ENCODE data around the gene LPIN1.

DNA sequence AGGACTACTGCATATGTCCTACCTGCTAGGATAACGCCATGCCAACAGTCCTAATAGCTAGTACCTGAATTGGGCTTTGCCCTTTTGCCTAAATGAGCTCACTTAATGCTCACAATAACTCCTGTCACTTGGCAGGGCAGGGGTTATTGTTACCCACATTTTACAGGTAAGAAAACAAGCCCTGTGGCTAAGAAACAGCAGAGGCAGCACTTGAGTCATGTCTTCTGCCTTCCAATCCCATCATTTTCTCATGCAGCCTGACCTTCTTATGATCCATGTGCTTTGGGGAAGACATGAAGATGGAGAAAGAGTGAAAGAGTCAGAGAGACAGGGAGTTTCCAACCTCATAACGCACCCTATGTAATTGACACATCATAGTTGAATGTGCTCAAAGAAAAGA is 33.6 kb upstream of the LPIN1 start:
- TF ChIP-seq, protein P1, sequence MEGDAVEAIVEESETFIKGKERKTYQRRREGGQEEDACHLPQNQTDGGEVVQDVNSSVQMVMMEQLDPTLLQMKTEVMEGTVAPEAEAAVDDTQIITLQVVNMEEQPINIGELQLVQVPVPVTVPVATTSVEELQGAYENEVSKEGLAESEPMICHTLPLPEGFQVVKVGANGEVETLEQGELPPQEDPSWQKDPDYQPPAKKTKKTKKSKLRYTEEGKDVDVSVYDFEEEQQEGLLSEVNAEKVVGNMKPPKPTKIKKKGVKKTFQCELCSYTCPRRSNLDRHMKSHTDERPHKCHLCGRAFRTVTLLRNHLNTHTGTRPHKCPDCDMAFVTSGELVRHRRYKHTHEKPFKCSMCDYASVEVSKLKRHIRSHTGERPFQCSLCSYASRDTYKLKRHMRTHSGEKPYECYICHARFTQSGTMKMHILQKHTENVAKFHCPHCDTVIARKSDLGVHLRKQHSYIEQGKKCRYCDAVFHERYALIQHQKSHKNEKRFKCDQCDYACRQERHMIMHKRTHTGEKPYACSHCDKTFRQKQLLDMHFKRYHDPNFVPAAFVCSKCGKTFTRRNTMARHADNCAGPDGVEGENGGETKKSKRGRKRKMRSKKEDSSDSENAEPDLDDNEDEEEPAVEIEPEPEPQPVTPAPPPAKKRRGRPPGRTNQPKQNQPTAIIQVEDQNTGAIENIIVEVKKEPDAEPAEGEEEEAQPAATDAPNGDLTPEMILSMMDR (IDR thresholded peaks at IDR 0.05; ENCODE audit: low read depth, low read length, missing input control): no peak
- no peak for TF ChIP-seq EGR1 (IDR thresholded peaks at IDR 0.05; ENCODE audit: low read depth in 2 of 2)
- TF ChIP-seq GABPA (IDR thresholded peaks at IDR 0.05 in 1 of 2, conservative IDR thresholded peaks at IDR 0.05 in 1 of 2): no peak
- TF ChIP-seq, protein P2, sequence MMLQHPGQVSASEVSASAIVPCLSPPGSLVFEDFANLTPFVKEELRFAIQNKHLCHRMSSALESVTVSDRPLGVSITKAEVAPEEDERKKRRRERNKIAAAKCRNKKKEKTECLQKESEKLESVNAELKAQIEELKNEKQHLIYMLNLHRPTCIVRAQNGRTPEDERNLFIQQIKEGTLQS (IDR thresholded peaks at IDR 0.05): no peak
- TF ChIP-seq, protein P3, sequence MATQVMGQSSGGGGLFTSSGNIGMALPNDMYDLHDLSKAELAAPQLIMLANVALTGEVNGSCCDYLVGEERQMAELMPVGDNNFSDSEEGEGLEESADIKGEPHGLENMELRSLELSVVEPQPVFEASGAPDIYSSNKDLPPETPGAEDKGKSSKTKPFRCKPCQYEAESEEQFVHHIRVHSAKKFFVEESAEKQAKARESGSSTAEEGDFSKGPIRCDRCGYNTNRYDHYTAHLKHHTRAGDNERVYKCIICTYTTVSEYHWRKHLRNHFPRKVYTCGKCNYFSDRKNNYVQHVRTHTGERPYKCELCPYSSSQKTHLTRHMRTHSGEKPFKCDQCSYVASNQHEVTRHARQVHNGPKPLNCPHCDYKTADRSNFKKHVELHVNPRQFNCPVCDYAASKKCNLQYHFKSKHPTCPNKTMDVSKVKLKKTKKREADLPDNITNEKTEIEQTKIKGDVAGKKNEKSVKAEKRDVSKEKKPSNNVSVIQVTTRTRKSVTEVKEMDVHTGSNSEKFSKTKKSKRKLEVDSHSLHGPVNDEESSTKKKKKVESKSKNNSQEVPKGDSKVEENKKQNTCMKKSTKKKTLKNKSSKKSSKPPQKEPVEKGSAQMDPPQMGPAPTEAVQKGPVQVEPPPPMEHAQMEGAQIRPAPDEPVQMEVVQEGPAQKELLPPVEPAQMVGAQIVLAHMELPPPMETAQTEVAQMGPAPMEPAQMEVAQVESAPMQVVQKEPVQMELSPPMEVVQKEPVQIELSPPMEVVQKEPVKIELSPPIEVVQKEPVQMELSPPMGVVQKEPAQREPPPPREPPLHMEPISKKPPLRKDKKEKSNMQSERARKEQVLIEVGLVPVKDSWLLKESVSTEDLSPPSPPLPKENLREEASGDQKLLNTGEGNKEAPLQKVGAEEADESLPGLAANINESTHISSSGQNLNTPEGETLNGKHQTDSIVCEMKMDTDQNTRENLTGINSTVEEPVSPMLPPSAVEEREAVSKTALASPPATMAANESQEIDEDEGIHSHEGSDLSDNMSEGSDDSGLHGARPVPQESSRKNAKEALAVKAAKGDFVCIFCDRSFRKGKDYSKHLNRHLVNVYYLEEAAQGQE (IDR thresholded peaks at IDR 0.05): no peak
- TF ChIP-seq YY1 (IDR thresholded peaks at IDR 0.05): no peak
- TF ChIP-seq JUND (IDR thresholded peaks at IDR 0.05): no peak
- TF ChIP-seq RAD21 (IDR thresholded peaks at IDR 0.05): no peak
- TF ChIP-seq, protein P4, sequence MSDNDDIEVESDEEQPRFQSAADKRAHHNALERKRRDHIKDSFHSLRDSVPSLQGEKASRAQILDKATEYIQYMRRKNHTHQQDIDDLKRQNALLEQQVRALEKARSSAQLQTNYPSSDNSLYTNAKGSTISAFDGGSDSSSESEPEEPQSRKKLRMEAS (IDR thresholded peaks at IDR 0.05): no peak
- no peak for TF ChIP-seq RXRA (IDR thresholded peaks at IDR 0.05)
- no peak for TF ChIP-seq TAF1 (conservative IDR thresholded peaks at IDR 0.05)
- no peak for TF ChIP-seq FOXA1 (IDR thresholded peaks at IDR 0.05)
- no peak for TF ChIP-seq SP1 (IDR thresholded peaks at IDR 0.05)
- TF ChIP-seq ZBTB33 (IDR thresholded peaks at IDR 0.05): no peak

Data from liver (tissue), 3 donors.